Peyer's patch (tissue), 4 donors: ENCODE measurements around the gene HS3ST2.

Source experiments
- POLR2A ChIP-seq, 2 donors: fragments of 450-650 bp; IDR thresholded peaks; one replicate each; pipeline ENCODE4 v1.5.1; 2017; ENCODE audit warnings: antibody characterized with exemption in 2 of 2, mild to moderate bottlenecking in 2 of 2, moderate library complexity in 2 of 2
- TF ChIP-seq, protein P1 (sequence below), 6 experiments: fragments of 450-650 bp in 4 of 6; fragments of 200-600 bp in 2 of 6; sonication (generic) in 1 of 6; IDR thresholded peaks; one replicate each; pipeline ENCODE4 v1.5.1; 2017 to 2019; ENCODE audit warnings: antibody characterized with exemption in 6 of 6, mild to moderate bottlenecking in 3 of 6, moderate library complexity in 1 of 6

GRCh38 chr16:22787466-22788192, 26.3 kb upstream of the HS3ST2 start:
- TF ChIP-seq, protein P1, sequence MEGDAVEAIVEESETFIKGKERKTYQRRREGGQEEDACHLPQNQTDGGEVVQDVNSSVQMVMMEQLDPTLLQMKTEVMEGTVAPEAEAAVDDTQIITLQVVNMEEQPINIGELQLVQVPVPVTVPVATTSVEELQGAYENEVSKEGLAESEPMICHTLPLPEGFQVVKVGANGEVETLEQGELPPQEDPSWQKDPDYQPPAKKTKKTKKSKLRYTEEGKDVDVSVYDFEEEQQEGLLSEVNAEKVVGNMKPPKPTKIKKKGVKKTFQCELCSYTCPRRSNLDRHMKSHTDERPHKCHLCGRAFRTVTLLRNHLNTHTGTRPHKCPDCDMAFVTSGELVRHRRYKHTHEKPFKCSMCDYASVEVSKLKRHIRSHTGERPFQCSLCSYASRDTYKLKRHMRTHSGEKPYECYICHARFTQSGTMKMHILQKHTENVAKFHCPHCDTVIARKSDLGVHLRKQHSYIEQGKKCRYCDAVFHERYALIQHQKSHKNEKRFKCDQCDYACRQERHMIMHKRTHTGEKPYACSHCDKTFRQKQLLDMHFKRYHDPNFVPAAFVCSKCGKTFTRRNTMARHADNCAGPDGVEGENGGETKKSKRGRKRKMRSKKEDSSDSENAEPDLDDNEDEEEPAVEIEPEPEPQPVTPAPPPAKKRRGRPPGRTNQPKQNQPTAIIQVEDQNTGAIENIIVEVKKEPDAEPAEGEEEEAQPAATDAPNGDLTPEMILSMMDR (IDR thresholded peaks at IDR 0.05) = no peak
- TF ChIP-seq POLR2A (IDR thresholded peaks at IDR 0.05) = no peak
